ENCODE data around the gene CIT.

The CIT gene

GRCh38 chr12:119645535-119646059 is 231.5 kb downstream of the CIT start:
- TF ChIP-seq CTCF (IDR thresholded peaks at IDR 0.05; ENCODE audit: insufficient read depth, low read length, poor library complexity, severe bottlenecking): no peak
- no peak for DNase-seq (ENCODE audit: extremely low read depth, insufficient read length)
- Histone ChIP-seq H3K27me3 (replicated peaks; ENCODE audit: control insufficient read depth, insufficient read depth, low read length) (no peaks in the 10 kb centered on the region), H3K4me3 (replicated peaks; ENCODE audit: low read depth, low read length) (no peak overlapping the region), H3K36me3 (ENCODE audit: control insufficient read depth, insufficient read depth, low read length) (no peaks in the 10 kb centered on the region)

- H3K4me3 ChIP-seq (replicated peaks; ENCODE audit: low read depth, low read length): no peak overlapping the region
- H3K36me3 ChIP-seq (ENCODE audit: control insufficient read depth, insufficient read depth, low read length): no peaks in the 10 kb centered on the region
- DNase-seq (ENCODE audit: extremely low read depth, insufficient read length): no peak
- no peak for TF ChIP-seq CTCF (IDR thresholded peaks at IDR 0.05; ENCODE audit: insufficient read depth, low read length, poor library complexity, severe bottlenecking)
- H3K27me3 ChIP-seq (replicated peaks; ENCODE audit: control insufficient read depth, insufficient read depth, low read length): no peaks in the 10 kb centered on the region
Observed at GRCh38 chr12:119644930-119645329, 232.2 kb downstream of the CIT start.

GRCh38 chr12:119642986-119643385 is 234.1 kb downstream of the CIT start:
- TF ChIP-seq CTCF (IDR thresholded peaks at IDR 0.05; ENCODE audit: insufficient read depth, low read length, poor library complexity, severe bottlenecking): peak; percentile 33
- no peak overlapping the region for H3K4me3 ChIP-seq (replicated peaks; ENCODE audit: low read depth, low read length)

More at GRCh38 chr12:119642986-119643385, 234.1 kb downstream of the CIT start:
- DNase-seq (ENCODE audit: extremely low read depth, insufficient read length): no peak
- Histone ChIP-seq H3K27me3 (replicated peaks; ENCODE audit: control insufficient read depth, insufficient read depth, low read length) (no peaks in the 10 kb centered on the region), H3K36me3 (ENCODE audit: control insufficient read depth, insufficient read depth, low read length) (no peaks in the 10 kb centered on the region)

Data from GM06990 (cell line).